ENCODE data around the gene REV1.

DNA sequence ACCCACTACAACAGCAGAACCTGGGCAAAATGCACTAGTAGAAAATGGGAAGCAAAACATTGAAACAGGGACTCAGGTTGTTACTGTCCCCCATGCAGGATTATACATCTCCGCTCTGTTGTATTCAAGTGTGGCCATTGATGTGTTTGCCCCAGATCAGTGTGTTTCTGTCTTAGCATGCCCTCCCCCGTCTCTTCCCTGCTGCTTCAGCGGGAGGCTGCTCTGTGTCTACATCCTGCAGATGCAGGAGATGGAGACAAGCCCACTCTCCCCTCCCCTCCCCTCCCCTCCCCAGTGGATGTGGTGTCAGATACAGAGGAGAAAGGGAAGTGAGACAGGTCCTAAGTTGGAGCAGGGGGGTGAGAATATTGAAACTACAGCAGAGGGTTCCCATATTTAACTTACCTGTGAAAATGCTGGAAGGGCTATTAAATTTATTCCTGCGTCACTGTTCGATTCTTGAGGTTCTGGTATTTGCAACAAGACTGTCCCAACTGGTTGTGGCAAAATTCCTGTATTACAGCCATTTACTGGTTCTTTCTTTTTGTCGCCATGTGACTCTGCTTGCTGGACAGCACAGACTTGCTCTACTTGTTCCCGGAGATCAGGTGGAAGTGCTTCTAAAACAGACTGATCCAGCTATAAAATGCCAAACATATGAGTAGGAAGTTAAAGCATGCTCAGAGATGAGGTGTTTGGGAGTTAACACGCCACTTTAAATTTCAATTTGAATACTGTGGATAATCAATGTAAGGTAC is 85.6 kb downstream of the REV1 start:
- TF ChIP-seq, protein P1, sequence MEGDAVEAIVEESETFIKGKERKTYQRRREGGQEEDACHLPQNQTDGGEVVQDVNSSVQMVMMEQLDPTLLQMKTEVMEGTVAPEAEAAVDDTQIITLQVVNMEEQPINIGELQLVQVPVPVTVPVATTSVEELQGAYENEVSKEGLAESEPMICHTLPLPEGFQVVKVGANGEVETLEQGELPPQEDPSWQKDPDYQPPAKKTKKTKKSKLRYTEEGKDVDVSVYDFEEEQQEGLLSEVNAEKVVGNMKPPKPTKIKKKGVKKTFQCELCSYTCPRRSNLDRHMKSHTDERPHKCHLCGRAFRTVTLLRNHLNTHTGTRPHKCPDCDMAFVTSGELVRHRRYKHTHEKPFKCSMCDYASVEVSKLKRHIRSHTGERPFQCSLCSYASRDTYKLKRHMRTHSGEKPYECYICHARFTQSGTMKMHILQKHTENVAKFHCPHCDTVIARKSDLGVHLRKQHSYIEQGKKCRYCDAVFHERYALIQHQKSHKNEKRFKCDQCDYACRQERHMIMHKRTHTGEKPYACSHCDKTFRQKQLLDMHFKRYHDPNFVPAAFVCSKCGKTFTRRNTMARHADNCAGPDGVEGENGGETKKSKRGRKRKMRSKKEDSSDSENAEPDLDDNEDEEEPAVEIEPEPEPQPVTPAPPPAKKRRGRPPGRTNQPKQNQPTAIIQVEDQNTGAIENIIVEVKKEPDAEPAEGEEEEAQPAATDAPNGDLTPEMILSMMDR (conservative IDR thresholded peaks at IDR 0.05; ENCODE audit: low read length), result no peak
- TF ChIP-seq EZH2phosphoT487 (IDR thresholded peaks at IDR 0.05; ENCODE audit: borderline replicate concordance, low read depth, low read length), result no peak
